ENCODE results near the gene MLST8.
"Not testable (repeated sequence)": the region's sequence is repeated elsewhere in the genome, so short reads cannot be mapped to it uniquely, and the experiment has no call there.

The MLST8 gene

GRCh38 chr16:2238150-2238837 lies 33.0 kb downstream of the MLST8 start:
- peak overlapping the region; percentile 57 for H3K27ac ChIP-seq
- ChIA-PET POLR2A (ENCODE audit: low non-redundant PET) (interaction anchor here (1.6 kb wide), 1 partner anchor 43 kb away, joined by 3 read pairs; no protein-coding TSS in a partner anchor), CTCF (interaction anchor here (0.5 kb wide), 1 partner anchor 53 kb away, joined by 3 read pairs; no protein-coding TSS in a partner anchor)
- TF ChIP-seq, protein P1, sequence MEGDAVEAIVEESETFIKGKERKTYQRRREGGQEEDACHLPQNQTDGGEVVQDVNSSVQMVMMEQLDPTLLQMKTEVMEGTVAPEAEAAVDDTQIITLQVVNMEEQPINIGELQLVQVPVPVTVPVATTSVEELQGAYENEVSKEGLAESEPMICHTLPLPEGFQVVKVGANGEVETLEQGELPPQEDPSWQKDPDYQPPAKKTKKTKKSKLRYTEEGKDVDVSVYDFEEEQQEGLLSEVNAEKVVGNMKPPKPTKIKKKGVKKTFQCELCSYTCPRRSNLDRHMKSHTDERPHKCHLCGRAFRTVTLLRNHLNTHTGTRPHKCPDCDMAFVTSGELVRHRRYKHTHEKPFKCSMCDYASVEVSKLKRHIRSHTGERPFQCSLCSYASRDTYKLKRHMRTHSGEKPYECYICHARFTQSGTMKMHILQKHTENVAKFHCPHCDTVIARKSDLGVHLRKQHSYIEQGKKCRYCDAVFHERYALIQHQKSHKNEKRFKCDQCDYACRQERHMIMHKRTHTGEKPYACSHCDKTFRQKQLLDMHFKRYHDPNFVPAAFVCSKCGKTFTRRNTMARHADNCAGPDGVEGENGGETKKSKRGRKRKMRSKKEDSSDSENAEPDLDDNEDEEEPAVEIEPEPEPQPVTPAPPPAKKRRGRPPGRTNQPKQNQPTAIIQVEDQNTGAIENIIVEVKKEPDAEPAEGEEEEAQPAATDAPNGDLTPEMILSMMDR (conservative IDR thresholded peaks at IDR 0.05; ENCODE audit: low read depth): no peak
- no peak for DNase-seq (ENCODE audit: low spot score)

- CTCF ChIA-PET: interaction anchor here (0.5 kb wide), 1 partner anchor 52 kb away, joined by 3 read pairs; no protein-coding TSS in a partner anchor
- DNase-seq (ENCODE audit: low spot score): no peak
- POLR2A ChIA-PET (ENCODE audit: low non-redundant PET): interaction anchor here (1.6 kb wide), 1 partner anchor 44 kb away, joined by 3 read pairs; no protein-coding TSS in a partner anchor
- H3K27ac ChIP-seq: peak overlapping the region; percentile 57
- TF ChIP-seq, protein P1 (conservative IDR thresholded peaks at IDR 0.05; ENCODE audit: low read depth): no peak
Observed at GRCh38 chr16:2238838-2239675, 33.8 kb downstream of the MLST8 start.

DNA sequence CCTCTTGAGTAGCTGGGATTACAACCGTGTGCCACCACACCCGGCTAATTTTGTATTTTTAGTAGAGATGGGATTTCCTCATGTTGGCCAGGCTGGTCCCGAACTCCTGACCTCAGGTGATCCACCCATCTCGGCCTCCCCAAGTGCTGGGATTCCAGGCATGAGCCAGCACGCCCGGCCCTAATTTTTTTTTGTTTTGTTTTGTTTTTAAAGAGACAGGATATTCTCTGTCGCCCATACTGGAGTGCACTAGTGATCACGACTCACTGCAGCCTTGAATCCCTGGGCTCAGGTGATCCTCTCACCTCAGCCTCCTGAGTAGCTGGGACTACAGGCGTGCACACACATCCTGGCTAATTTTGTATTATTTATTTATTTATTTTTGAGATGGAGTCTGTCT lies 35.1 kb downstream of the MLST8 start:
- CTCF ChIA-PET: interaction anchor here (0.7 kb wide), 1 partner anchor 237 kb away, joined by 4 read pairs; no protein-coding TSS in a partner anchor
- H3K27ac ChIP-seq: peak overlapping the region; percentile 57
- DNase-seq (ENCODE audit: low spot score); POLR2A ChIA-PET (ENCODE audit: low non-redundant PET): not testable (repeated sequence)

GRCh38 chr16:2242598-2242997 lies 37.3 kb downstream of the MLST8 start:
- POLR2A ChIA-PET (ENCODE audit: low non-redundant PET): no interaction called here
- TF ChIP-seq, protein P1 (conservative IDR thresholded peaks at IDR 0.05; ENCODE audit: low read depth): no peak
- no peak for DNase-seq (ENCODE audit: low spot score)
- peak overlapping the region; percentile 19; the same call in 1 of the 2 replicates for H3K27ac ChIP-seq
- CTCF ChIA-PET: interaction anchor here (0.6 to 0.7 kb wide), 2 partner anchors 172 to 606 kb away, joined by 3 read pairs; no protein-coding TSS in a partner anchor

GRCh38 chr16:2243031-2243528 lies 37.8 kb downstream of the MLST8 start:
- TF ChIP-seq, protein P1 (conservative IDR thresholded peaks at IDR 0.05; ENCODE audit: low read depth): no peak
- CTCF ChIA-PET: interaction anchor here (0.6 to 0.7 kb wide), 2 partner anchors 171 to 606 kb away, joined by 3 read pairs; no protein-coding TSS in a partner anchor
- peak overlapping the region; percentile 21; the same call in 1 of the 2 replicates for H3K27ac ChIP-seq
- DNase-seq (ENCODE audit: low spot score): no peak
- POLR2A ChIA-PET (ENCODE audit: low non-redundant PET): no interaction called here

DNA sequence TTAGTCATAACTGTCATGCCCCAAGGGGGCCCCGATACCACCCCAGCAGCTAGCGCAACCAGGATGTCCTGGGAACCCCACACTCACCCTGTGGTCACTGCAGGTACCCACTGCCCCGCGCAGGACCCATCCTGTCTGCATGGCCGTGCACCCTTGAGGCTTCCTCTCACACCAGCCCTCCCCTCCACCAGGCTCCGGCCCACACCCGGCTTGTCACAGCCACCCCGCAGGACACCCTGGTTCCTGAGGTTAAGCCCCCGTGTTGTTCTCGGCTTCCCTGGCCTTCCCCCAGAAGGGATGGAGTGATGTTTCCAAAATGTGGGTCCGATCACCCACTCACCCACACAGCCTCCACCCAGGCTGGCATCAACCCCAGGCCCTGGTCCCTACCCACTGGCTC lies 38.5 kb downstream of the MLST8 start:
- ChIA-PET POLR2A (ENCODE audit: low non-redundant PET) (no interaction called here), CTCF (no interaction called here)
- no peak for DNase-seq (ENCODE audit: low spot score)
- TF ChIP-seq, protein P1 (conservative IDR thresholded peaks at IDR 0.05; ENCODE audit: low read depth): no peak
- H3K27ac ChIP-seq: peak overlapping the region; percentile 21; the same call in 1 of the 2 replicates

All from RWPE1 (cell line).